Loucy (cell line): ENCODE results near the gene PHYKPL.

ENCODE experiments used
- EZH2phosphoT487 ChIP-seq: fragments of 200-600 bp; IDR thresholded peaks from 2 replicates; pipeline ENCODE4 v1.6.1; 2018; ENCODE audit warnings: antibody characterized with exemption, mild to moderate bottlenecking, moderate library complexity, borderline replicate concordance
- TF ChIP-seq, protein P1 (sequence below): fragments of 200-600 bp; sonication (generic); conservative IDR thresholded peaks from 2 replicates; pipeline ENCODE4 v1.5.1; 2014; ENCODE audit warnings: mild to moderate bottlenecking, antibody characterized with exemption, low read length

DNA sequence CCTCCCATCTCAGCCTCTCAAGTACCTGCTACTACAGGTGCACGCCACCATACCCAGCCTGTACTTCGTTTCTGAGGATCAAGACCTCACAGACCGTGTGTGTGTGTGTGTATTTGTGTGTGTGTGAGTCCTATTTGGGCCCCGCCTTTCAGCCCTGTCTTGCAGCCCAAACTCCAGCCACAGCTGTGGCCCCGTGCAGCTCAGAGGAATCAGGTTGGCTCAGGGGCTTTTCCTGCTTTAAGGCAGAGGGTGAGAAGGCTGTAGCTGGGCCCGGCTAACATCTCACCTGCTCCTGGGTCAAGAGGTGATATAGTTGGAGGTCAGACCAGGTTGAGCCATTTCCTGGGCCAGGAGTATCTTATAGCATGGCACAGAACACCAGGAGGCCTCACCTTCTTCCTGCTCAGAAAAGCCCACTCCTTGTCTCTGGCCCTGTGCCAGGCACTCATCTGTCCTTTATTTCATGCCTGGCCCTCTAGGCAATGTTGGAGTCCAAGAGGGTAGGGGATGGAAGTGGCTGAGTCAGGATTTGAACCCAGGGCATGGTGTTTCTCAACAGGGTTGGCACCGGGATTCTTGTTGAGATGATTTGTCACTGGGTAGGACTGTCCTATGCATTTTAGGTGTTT, 1.6 kb upstream of the PHYKPL start:
- TF ChIP-seq, protein P1, sequence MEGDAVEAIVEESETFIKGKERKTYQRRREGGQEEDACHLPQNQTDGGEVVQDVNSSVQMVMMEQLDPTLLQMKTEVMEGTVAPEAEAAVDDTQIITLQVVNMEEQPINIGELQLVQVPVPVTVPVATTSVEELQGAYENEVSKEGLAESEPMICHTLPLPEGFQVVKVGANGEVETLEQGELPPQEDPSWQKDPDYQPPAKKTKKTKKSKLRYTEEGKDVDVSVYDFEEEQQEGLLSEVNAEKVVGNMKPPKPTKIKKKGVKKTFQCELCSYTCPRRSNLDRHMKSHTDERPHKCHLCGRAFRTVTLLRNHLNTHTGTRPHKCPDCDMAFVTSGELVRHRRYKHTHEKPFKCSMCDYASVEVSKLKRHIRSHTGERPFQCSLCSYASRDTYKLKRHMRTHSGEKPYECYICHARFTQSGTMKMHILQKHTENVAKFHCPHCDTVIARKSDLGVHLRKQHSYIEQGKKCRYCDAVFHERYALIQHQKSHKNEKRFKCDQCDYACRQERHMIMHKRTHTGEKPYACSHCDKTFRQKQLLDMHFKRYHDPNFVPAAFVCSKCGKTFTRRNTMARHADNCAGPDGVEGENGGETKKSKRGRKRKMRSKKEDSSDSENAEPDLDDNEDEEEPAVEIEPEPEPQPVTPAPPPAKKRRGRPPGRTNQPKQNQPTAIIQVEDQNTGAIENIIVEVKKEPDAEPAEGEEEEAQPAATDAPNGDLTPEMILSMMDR: no peak
- TF ChIP-seq EZH2phosphoT487: no peak
